ENCODE measurements around the gene CHRNB2. TPM values are rescaled to one million over a fixed set of nuclear protein-coding genes. Genes with fewer than 3 reads are reported as not detected.

Gene CHRNB2
- total and polyA plus RNA-seq, 2 donors (not counting 3 experiments of a cell fraction or from before 2014, with no cell fraction given), result not detected

DNA sequence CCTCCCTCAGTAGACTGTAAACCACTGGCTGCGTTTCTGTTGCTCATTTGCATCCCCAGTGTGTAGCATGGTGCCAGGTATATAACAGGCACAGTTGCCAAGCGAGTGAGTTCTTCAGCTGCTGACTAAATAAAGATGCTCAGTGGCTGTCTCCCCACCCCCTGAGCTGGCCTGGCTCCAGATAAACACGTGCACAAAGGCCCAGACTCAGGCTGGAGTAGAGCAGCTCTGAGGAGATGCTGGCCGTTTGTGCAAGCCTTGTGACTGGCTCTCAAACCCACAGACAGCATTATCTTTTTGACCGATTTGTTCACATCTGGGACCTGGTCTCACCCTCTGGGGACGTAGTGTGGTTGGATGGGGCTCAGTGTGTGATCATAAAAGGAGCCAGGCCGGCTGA, 7.1 kb downstream of the CHRNB2 start:
- Histone ChIP-seq H3K4me1 (ENCODE audit: control insufficient read depth, extremely low read depth, insufficient read depth, low read length) (no peaks in the 10 kb centered on the region), H3K79me2 (ENCODE audit: control insufficient read depth, insufficient read depth, low read length) (no peaks in the 10 kb centered on the region), H4K20me1 (replicated peaks; ENCODE audit: control insufficient read depth, extremely low read depth, insufficient read depth, low read length) (no peaks in the 10 kb centered on the region), H3K27ac (ENCODE audit: insufficient read depth, low read depth, low read length) (no peak overlapping the region), H3K27me3 (ENCODE audit: control insufficient read depth in 2 of 2, insufficient read depth in 2 of 2, low read length in 2 of 2) (peaks cover 0 to 3% of the 10 kb centered on the region in 2 experiments), H2AFZ (ENCODE audit: low read depth, low read length) (no peak overlapping the region), H3K4me3 (replicated peaks in 1 of 3; ENCODE audit: insufficient read depth in 1 of 3, low read depth in 1 of 3, low read length in 3 of 3) (no peak overlapping the region), H3K36me3 (ENCODE audit: control insufficient read depth in 2 of 2, extremely low read depth in 1 of 2, insufficient read depth in 2 of 2, low read length in 2 of 2) (peaks cover 5 to 10% of the 10 kb centered on the region in 2 experiments), H3K9ac (replicated peaks; ENCODE audit: extremely low read depth, insufficient read depth, low read length) (no peak overlapping the region), H3K9me3 (replicated peaks; ENCODE audit: control insufficient read depth, insufficient read depth, low read length) (no peaks in the 10 kb centered on the region), H3K4me2 (ENCODE audit: insufficient read depth, low read length) (no peak overlapping the region), H3K9me1 (replicated peaks; ENCODE audit: control insufficient read depth, extremely low read depth, insufficient read depth, low read length) (no peaks in the 10 kb centered on the region)
- DNase-seq (ENCODE audit: low read depth, low spot score) (no peak), FAIRE-seq (no peak)
- POLR2A ChIA-PET, result no interaction called here
- intact Hi-C loops (cut with micrococcal nuclease) (no loop called here), dilution Hi-C loops (cut with MboI; ENCODE audit: extremely low pct_ligation_motif_present, low sequenced_read_pairs) (no loop called here)
- TF ChIP-seq, protein P1, sequence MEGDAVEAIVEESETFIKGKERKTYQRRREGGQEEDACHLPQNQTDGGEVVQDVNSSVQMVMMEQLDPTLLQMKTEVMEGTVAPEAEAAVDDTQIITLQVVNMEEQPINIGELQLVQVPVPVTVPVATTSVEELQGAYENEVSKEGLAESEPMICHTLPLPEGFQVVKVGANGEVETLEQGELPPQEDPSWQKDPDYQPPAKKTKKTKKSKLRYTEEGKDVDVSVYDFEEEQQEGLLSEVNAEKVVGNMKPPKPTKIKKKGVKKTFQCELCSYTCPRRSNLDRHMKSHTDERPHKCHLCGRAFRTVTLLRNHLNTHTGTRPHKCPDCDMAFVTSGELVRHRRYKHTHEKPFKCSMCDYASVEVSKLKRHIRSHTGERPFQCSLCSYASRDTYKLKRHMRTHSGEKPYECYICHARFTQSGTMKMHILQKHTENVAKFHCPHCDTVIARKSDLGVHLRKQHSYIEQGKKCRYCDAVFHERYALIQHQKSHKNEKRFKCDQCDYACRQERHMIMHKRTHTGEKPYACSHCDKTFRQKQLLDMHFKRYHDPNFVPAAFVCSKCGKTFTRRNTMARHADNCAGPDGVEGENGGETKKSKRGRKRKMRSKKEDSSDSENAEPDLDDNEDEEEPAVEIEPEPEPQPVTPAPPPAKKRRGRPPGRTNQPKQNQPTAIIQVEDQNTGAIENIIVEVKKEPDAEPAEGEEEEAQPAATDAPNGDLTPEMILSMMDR (IDR thresholded peaks at IDR 0.05; ENCODE audit: extremely low read depth in 1 of 2, insufficient read depth in 1 of 2, low read depth in 1 of 2, low read length in 2 of 2), result no peak
- TF ChIP-seq EZH2 (IDR thresholded peaks at IDR 0.05; ENCODE audit: borderline replicate concordance, low read depth, low read length, severe bottlenecking), result no peak
- TF ChIP-seq JUN (IDR thresholded peaks at IDR 0.05; ENCODE audit: borderline replicate concordance, insufficient read depth, insufficient read length, low read depth), result no peak
- no peak for TF ChIP-seq GATA2 (IDR thresholded peaks at IDR 0.05; ENCODE audit: insufficient read depth, insufficient read length, low read depth, low read length)
- no peak for TF ChIP-seq FOS (IDR thresholded peaks at IDR 0.05; ENCODE audit: borderline replicate concordance, insufficient read depth, low read length)
- no peak for TF ChIP-seq MYC (IDR thresholded peaks at IDR 0.05; ENCODE audit: low read depth, low read length)
- no peak for TF ChIP-seq POLR2A (IDR thresholded peaks at IDR 0.05; ENCODE audit: low read depth, low read length)
- TF ChIP-seq POLR2AphosphoS5 (IDR thresholded peaks at IDR 0.05; ENCODE audit: insufficient read depth, low read depth, low read length), result no peak
- TF ChIP-seq, protein P2, sequence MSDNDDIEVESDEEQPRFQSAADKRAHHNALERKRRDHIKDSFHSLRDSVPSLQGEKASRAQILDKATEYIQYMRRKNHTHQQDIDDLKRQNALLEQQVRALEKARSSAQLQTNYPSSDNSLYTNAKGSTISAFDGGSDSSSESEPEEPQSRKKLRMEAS (IDR thresholded peaks at IDR 0.05; ENCODE audit: insufficient read depth, insufficient read length), result no peak
- BruUV-seq (replicated peaks), result no TSS peak
- CTCF ChIA-PET, result interaction anchor here (1.0 to 2.4 kb wide), 2 partner anchors 15 to 95 kb away, joined by 4 to 13 read pairs; no protein-coding TSS in a partner anchor
